ENCODE measurements around the gene MYO19.

GRCh38 chr17:36533935-36534839 is 481 bp downstream of the MYO19 start:
- TF ChIP-seq EZH2phosphoT487 (IDR thresholded peaks at IDR 0.05; ENCODE audit: borderline replicate concordance, low read depth, low read length), result no peak
- peak; percentile 88 for TF ChIP-seq CTCF (conservative IDR thresholded peaks at IDR 0.05; ENCODE audit: low read length)

All from OCI-LY7 (cell line).